ENCODE results near the gene IL17B.

- no peak for TF ChIP-seq CTCF (conservative IDR thresholded peaks at IDR 0.05; ENCODE audit: low read length)
- TF ChIP-seq EZH2phosphoT487 (IDR thresholded peaks at IDR 0.05; ENCODE audit: borderline replicate concordance, low read depth, low read length), result no peak
These were observed 4.3 kb upstream of the IL17B start for GRCh38 chr5:149383399-149383798.

Measured in OCI-LY7 (cell line).